GM23248 (cell line): ENCODE measurements around the gene ARMC12. TPM values are rescaled to one million over a fixed set of nuclear protein-coding genes. Genes with fewer than 3 reads are reported as not detected.

Source experiments
- DNase-seq: peaks from one replicate; pipeline ENCODE4 v3.0.0-alpha.2; 2015
- H2AFZ ChIP-seq: fragments of 200-600 bp; sonication (generic); 2 replicates; pipeline ENCODE4 v1.6.1; 2016; ENCODE audit warnings: antibody characterized with exemption
- H3F3A ChIP-seq: fragments of 200-600 bp; sonication (generic); 2 replicates; pipeline ENCODE4 v1.6.1; 2016; ENCODE audit warnings: mild to moderate bottlenecking, antibody characterized with exemption, mixed run types; ENCODE audit not compliant: insufficient read depth
- H3K27ac ChIP-seq: fragments of 200-600 bp; sonication (generic); 2 replicates; pipeline ENCODE4 v1.5.1; 2016; ENCODE audit warnings: mild to moderate bottlenecking
- H3K27me3 ChIP-seq: fragments of 200-600 bp; sonication (generic); replicated peaks from 2 replicates; pipeline ENCODE4 v1.6.1; 2016; ENCODE audit warnings: mild to moderate bottlenecking; ENCODE audit not compliant: insufficient read depth
- H3K36me3 ChIP-seq: fragments of 200-600 bp; sonication (generic); 2 replicates; pipeline ENCODE4 v1.6.1; 2016; ENCODE audit warnings: low read depth, mild to moderate bottlenecking
- H3K4me1 ChIP-seq: fragments of 200-600 bp; sonication (generic); 2 replicates; pipeline ENCODE4 v1.6.1; 2016; ENCODE audit warnings: mild to moderate bottlenecking; ENCODE audit not compliant: insufficient read depth
- H3K4me2 ChIP-seq: fragments of 200-600 bp; sonication (generic); one replicate; pipeline ENCODE4 v1.6.1; 2016; ENCODE audit warnings: mild to moderate bottlenecking; ENCODE audit not compliant: unreplicated experiment
- H3K4me3 ChIP-seq: fragments of 200-600 bp; sonication (generic); 2 replicates; pipeline ENCODE4 v1.5.1; 2016; ENCODE audit warnings: mild to moderate bottlenecking
- H3K79me2 ChIP-seq: fragments of 200-600 bp; sonication (generic); 2 replicates; pipeline ENCODE4 v1.6.1; 2016; ENCODE audit warnings: mild to moderate bottlenecking; ENCODE audit not compliant: insufficient read depth
- H3K9ac ChIP-seq: fragments of 200-600 bp; sonication (generic); 2 replicates; pipeline ENCODE4 v1.6.1; 2016; ENCODE audit warnings: mild to moderate bottlenecking
- H3K9me2 ChIP-seq: fragments of 200-600 bp; sonication (generic); 2 replicates; pipeline ENCODE4 v1.6.1; 2016; ENCODE audit warnings: mixed run types, mild to moderate bottlenecking, moderate library complexity; ENCODE audit not compliant: insufficient read depth
- H3K9me3 ChIP-seq: fragments of 200-600 bp; sonication (generic); one replicate; pipeline ENCODE4 v1.6.1; 2017; ENCODE audit warnings: low read depth
- H4K20me1 ChIP-seq: fragments of 200-600 bp; sonication (generic); 2 replicates; pipeline ENCODE4 v1.6.0; 2016; ENCODE audit not compliant: insufficient read depth
- EZH2 ChIP-seq: fragments of 200-600 bp; sonication (generic); IDR thresholded peaks from 2 replicates; pipeline ENCODE4 v1.6.1; 2018; ENCODE audit warnings: antibody characterized with exemption, mild to moderate bottlenecking; ENCODE audit not compliant: insufficient read depth, poor library complexity, severe bottlenecking
- EZH2phosphoT487 ChIP-seq: fragments of 200-600 bp; sonication (generic); IDR thresholded peaks from 2 replicates; pipeline ENCODE4 v1.6.1; 2018; ENCODE audit warnings: antibody characterized with exemption, moderate library complexity, mild to moderate bottlenecking, low read depth; ENCODE audit not compliant: insufficient read depth
- WGBS, 2 experiments: methylation state at CpG; one replicate each; pipeline ENCODE4 v1.1.6; 2015 to 2017; ENCODE audit warnings: low lambda C conversion rate in 2 of 2, low coverage in 1 of 2; ENCODE audit errors: missing lambda C conversion rate in 2 of 2; 5-methylcytosine and 5-hydroxymethylcytosine counted together
- in situ Hi-C: fragments of 300-500 bp; cut with MboI; formaldehyde crosslinking; loops from 2 replicates; pipeline ENCODE4 v1.15.0; 2020
- polyA plus RNA-seq: library from polyadenylated mRNA; unstranded; fragments of >200 nt; fragmentation: Nextera tagmentation; extraction: Ambion mirVana; gene quantifications from 2 replicates; pipeline ENCODE4 v1.2.1, GENCODE V29; 2016
- total RNA-seq: library from RNA; depleted of rRNA; stranded (reverse); fragments of >200 nt; shearing (Covaris generic); gene quantifications from 2 replicates; pipeline ENCODE4 v1.2.3, GENCODE V29; 2014

The ARMC12 gene
- total and polyA plus RNA-seq, 2 experiments from 2014 or later: 0.26 TPM; not detected in 1

GRCh38 chr6:35786272-35786671, 49.4 kb downstream of the ARMC12 start:
- in situ Hi-C loops: no loop called here
- Histone ChIP-seq H3K4me3 (no peak overlapping the region), H3K4me2 (no peak overlapping the region), H3K27ac (no peak overlapping the region), H3K27me3 (peaks cover 46% of the 10 kb centered on the region), H3F3A (no peaks in the 10 kb centered on the region), H3K36me3 (no peaks in the 10 kb centered on the region), H3K9me2 (no peaks in the 10 kb centered on the region), H3K9me3 (no peaks in the 10 kb centered on the region), H3K9ac (no peak overlapping the region), H2AFZ (no peak overlapping the region), H4K20me1 (no peaks in the 10 kb centered on the region), H3K4me1 (no peaks in the 10 kb centered on the region), H3K79me2 (no peaks in the 10 kb centered on the region)
- TF ChIP-seq EZH2phosphoT487: no peak
- TF ChIP-seq EZH2: no peak
- no peak for DNase-seq
- 45 to 50% methylated on average over 2 of the region's 2 CpGs for WGBS, 2 experiments

- H3K36me3 ChIP-seq: no peaks in the 10 kb centered on the region
- 33 to 50% methylated on average over 25 of the region's 25 CpGs for WGBS, 2 experiments
- H3K27ac ChIP-seq: no peak overlapping the region
- H3K79me2 ChIP-seq: no peaks in the 10 kb centered on the region
- no peak overlapping the region for H3K4me2 ChIP-seq
- DNase-seq: peak; percentile 48
- H3K27me3 ChIP-seq: peaks cover 46% of the 10 kb centered on the region
- H3K9me3 ChIP-seq: no peaks in the 10 kb centered on the region
- no peaks in the 10 kb centered on the region for H3K9me2 ChIP-seq
- H4K20me1 ChIP-seq: no peaks in the 10 kb centered on the region
- no peaks in the 10 kb centered on the region for H3F3A ChIP-seq
- TF ChIP-seq EZH2phosphoT487 (no peak), EZH2 (no peak)
- no peak overlapping the region for H3K9ac ChIP-seq
- H3K4me3 ChIP-seq: no peak overlapping the region
- no peak overlapping the region for H2AFZ ChIP-seq
- H3K4me1 ChIP-seq: no peaks in the 10 kb centered on the region
- in situ Hi-C loops: no loop called here
Measured at GRCh38 chr6:35786810-35787209, 50.0 kb downstream of the ARMC12 start.

GRCh38 chr6:35787266-35788218, 50.7 kb downstream of the ARMC12 start:
- H3K9ac ChIP-seq: no peak overlapping the region
- no peaks in the 10 kb centered on the region for H3K79me2 ChIP-seq
- no peaks in the 10 kb centered on the region for H3F3A ChIP-seq
- in situ Hi-C loops: no loop called here
- no peak overlapping the region for H2AFZ ChIP-seq
- H4K20me1 ChIP-seq: no peaks in the 10 kb centered on the region
- H3K4me2 ChIP-seq: no peak overlapping the region
- H3K27me3 ChIP-seq: peaks cover 52% of the 10 kb centered on the region
- no peak overlapping the region for H3K4me3 ChIP-seq
- no peak overlapping the region for H3K27ac ChIP-seq
- 73 to 74% methylated on average over 13 of the region's 13 CpGs for WGBS, 2 experiments
- no peaks in the 10 kb centered on the region for H3K9me3 ChIP-seq
- DNase-seq: no peak
- no peaks in the 10 kb centered on the region for H3K9me2 ChIP-seq
- TF ChIP-seq EZH2phosphoT487: no peak
- TF ChIP-seq EZH2: no peak
- H3K36me3 ChIP-seq: no peaks in the 10 kb centered on the region
- H3K4me1 ChIP-seq: no peaks in the 10 kb centered on the region

- Histone ChIP-seq H3K27me3 (peaks cover 60% of the 10 kb centered on the region), H3K4me3 (no peak overlapping the region)
Measured at GRCh38 chr6:35788423-35788982, 51.7 kb downstream of the ARMC12 start.

More at GRCh38 chr6:35788423-35788982, 51.7 kb downstream of the ARMC12 start:
- H3K27ac ChIP-seq: no peak overlapping the region
- in situ Hi-C loops: no loop called here
- no peaks in the 10 kb centered on the region for H3K9me2 ChIP-seq
- no peaks in the 10 kb centered on the region for H3F3A ChIP-seq
- no peaks in the 10 kb centered on the region for H4K20me1 ChIP-seq
- no peaks in the 10 kb centered on the region for H3K9me3 ChIP-seq
- H3K4me2 ChIP-seq: no peak overlapping the region
- H3K9ac ChIP-seq: no peak overlapping the region
- TF ChIP-seq EZH2: no peak
- TF ChIP-seq EZH2phosphoT487: no peak
- no peaks in the 10 kb centered on the region for H3K36me3 ChIP-seq
- no peak overlapping the region for H2AFZ ChIP-seq
- 43 to 46% methylated on average over 4 of the region's 4 CpGs for WGBS, 2 experiments
- H3K79me2 ChIP-seq: no peaks in the 10 kb centered on the region
- H3K4me1 ChIP-seq: no peaks in the 10 kb centered on the region
- DNase-seq: no peak
